Measurements from ENCODE around the gene MTOR.
A peak's percentile ranks its signal among the peaks of the same experiment; 100 is the strongest.
"Not testable (repeated sequence)": the region's sequence is repeated elsewhere in the genome, so short reads cannot be mapped to it uniquely, and the experiment has no call there.

Gene MTOR

DNA sequence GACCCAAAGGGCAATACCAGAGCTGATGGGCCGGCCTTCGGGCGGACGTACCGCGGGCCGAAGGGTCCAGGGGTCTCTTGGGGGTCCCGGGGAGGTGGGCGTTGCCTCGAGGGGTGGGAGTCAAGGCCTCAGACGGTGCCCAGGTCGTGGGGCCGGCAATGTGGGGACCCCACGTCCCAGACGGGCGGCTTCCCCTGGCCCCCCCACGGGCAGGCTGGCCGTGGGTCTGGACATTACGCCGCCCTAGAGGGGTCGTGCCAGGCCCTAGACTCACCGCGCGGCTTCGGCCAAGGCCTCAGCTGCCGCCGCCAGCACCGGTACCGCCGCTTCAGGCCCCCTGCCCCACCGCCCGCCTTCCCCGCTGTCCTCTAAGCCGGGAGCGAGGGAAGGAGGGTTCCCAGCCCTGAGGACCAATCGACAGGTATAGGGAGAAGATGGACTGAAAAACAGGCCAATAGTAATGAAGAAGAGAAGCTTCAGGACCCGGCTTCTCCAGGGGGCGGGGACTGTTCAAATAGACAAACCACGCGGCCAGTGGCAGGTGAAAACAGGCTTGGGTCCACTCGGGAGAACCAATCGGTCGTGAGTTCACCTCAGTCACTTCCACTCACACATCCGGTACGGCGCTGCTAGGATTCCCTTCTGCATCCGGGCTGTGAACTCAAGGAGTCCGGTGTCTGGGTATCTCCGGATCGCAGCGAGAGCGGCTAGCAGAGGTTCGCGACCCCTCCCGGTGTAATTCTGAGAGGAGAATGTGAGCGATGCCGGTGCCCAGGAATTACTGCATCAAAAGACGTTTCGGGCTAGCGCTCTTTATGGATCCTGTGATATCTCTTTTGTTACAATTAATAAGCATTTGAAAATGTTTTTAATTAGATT, at the start of gene MTOR:
MTOR (minus strand) TSS at position 381 of the 879 bp plus-strand sequence. CDS start 3,142 bp downstream, outside the sequence.
- no peaks in the 10 kb centered on the region for H4K20me1 ChIP-seq
- H3K9me3 ChIP-seq: no peaks in the 10 kb centered on the region
- peak within 1 kb of the TSS; percentile 94 for H3K4me2 ChIP-seq
- no peaks in the 10 kb centered on the region for H3K27me3 ChIP-seq
- peaks cover 26% of the 10 kb centered on the region for H3K36me3 ChIP-seq
- peak within 1 kb of the TSS; percentile 99 for H3K4me3 ChIP-seq
- no peak for TF ChIP-seq Cebpa-rat (IDR thresholded peaks at IDR 0.05)
- H3K9ac ChIP-seq: peak within 1 kb of the TSS; percentile 97
- H3K27ac ChIP-seq: peak within 1 kb of the TSS; percentile 92
- peaks cover 17% of the 10 kb centered on the region for H3K4me1 ChIP-seq

DNA sequence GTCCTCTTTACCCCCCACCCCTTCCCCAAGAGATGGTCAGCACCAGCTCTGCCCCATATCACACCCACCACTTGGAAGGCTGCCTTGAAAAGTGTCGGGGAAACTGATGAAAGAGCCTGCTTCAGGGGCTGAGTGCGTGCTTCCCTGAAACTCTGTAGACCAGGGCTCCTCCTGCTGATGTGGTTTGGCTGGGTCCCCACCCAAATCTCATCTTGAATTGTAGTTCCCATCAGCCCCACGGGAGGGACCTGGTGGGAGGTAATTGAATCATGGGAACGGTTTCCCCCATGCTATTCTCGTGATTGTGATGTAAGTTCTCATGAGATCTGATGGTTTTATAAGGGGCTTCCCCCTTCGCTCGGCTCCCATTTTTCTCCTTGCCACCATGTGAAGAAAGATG, 47.0 kb upstream of the MTOR start:
- Histone ChIP-seq H3K4me3 (no peak overlapping the region), H4K20me1 (no peaks in the 10 kb centered on the region), H3K4me2 (no peak overlapping the region), H3K9ac (no peak overlapping the region), H3K9me3 (no peaks in the 10 kb centered on the region), H3K36me3 (no peaks in the 10 kb centered on the region), H3K27ac (no peak overlapping the region), H3K27me3 (no peaks in the 10 kb centered on the region), H3K4me1 (no peaks in the 10 kb centered on the region)
- no peak for TF ChIP-seq Cebpa-rat (IDR thresholded peaks at IDR 0.05)

- Histone ChIP-seq H4K20me1 (no peaks in the 10 kb centered on the region), H3K9me3 (no peaks in the 10 kb centered on the region), H3K4me1 (no peaks in the 10 kb centered on the region), H3K27ac (no peak overlapping the region), H3K4me3 (no peak overlapping the region), H3K27me3 (no peaks in the 10 kb centered on the region), H3K4me2 (no peak overlapping the region), H3K36me3 (no peaks in the 10 kb centered on the region), H3K9ac (no peak overlapping the region)
- no peak for TF ChIP-seq Cebpa-rat (IDR thresholded peaks at IDR 0.05)
These were observed 46.4 kb upstream of the MTOR start for GRCh38 chr1:11308699-11309224.

DNA sequence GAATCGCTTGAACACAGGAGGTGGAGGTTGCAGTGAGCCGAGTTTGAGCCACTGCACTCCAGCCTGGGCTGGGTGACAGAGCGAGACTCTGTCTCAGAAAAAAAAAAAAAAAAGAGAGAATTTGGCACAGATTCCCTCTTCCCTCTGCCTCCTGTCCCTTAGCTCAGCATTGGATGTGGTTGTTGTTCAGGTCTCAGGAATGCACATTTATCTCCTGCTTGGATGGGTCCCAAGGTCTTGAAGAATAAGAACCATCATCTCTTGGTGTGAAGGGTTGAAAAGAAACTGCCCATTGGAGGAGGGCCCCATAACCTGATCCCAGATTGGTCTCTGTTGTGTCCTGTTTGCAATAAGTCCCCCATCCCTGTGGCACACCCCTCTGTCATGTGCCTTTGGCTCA, 45.5 kb upstream of the MTOR start:
- no peaks in the 10 kb centered on the region for H3K27me3 ChIP-seq

GRCh38 chr1:11305516-11305915, 43.2 kb upstream of the MTOR start:
- not testable (repeated sequence) for H3K27me3 ChIP-seq, H3K9ac ChIP-seq, H3K9me3 ChIP-seq, H4K20me1 ChIP-seq, H3K27ac ChIP-seq, H3K4me1 ChIP-seq, H3K4me2 ChIP-seq, H3K4me3 ChIP-seq, H3K36me3 ChIP-seq

More for the DNA sequence above, 45.5 kb upstream of the MTOR start:
- Histone ChIP-seq H4K20me1 (no peaks in the 10 kb centered on the region), H3K4me3 (no peak overlapping the region), H3K4me1 (no peaks in the 10 kb centered on the region), H3K27ac (no peak overlapping the region), H3K4me2 (no peak overlapping the region), H3K9me3 (no peaks in the 10 kb centered on the region), H3K36me3 (no peaks in the 10 kb centered on the region), H3K9ac (no peak overlapping the region)
- TF ChIP-seq Cebpa-rat (IDR thresholded peaks at IDR 0.05): no peak

GRCh38 chr1:11302366-11302765, 40.0 kb upstream of the MTOR start:
- H3K27ac ChIP-seq: no peak overlapping the region

DNA sequence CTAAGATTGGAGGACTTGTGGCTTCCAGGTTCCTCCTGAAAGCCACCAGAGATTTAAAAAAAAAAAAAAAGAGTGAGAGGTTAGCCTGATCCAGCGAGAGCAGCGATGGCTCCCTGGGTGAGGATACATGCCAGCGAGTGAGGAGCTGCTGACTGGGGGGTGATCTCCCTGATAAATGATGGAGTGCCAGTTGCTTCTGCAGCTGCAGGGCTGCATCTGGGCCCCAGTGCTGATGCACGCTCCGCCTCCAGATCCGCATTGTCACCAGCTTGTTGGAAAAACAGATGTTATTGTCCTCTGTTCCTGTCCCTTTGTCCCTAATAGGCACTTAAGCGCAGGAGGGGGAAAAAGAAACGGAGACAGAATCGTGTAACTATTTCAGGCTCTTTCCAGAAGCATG, 39.2 kb upstream of the MTOR start:
- no peak overlapping the region for H3K4me2 ChIP-seq
- no peak overlapping the region for H3K4me3 ChIP-seq
- no peak overlapping the region for H3K9ac ChIP-seq
- no peaks in the 10 kb centered on the region; the same call in 1 of the 2 replicates for H4K20me1 ChIP-seq
- H3K4me1 ChIP-seq: no peaks in the 10 kb centered on the region
- no peak overlapping the region for H3K27ac ChIP-seq
- peaks cover 3% of the 10 kb centered on the region; the same call in 1 of the 2 replicates for H3K36me3 ChIP-seq
- no peak for TF ChIP-seq Cebpa-rat (IDR thresholded peaks at IDR 0.05)
- no peaks in the 10 kb centered on the region for H3K27me3 ChIP-seq
- no peaks in the 10 kb centered on the region for H3K9me3 ChIP-seq

More at GRCh38 chr1:11302366-11302765, 40.0 kb upstream of the MTOR start:
- Histone ChIP-seq H3K36me3 (no peaks in the 10 kb centered on the region), H4K20me1 (no peaks in the 10 kb centered on the region; the same call in 1 of the 2 replicates), H3K27me3 (no peaks in the 10 kb centered on the region), H3K9ac (no peak overlapping the region), H3K9me3 (no peaks in the 10 kb centered on the region), H3K4me3 (no peak overlapping the region), H3K4me1 (no peaks in the 10 kb centered on the region), H3K4me2 (no peak overlapping the region)
- TF ChIP-seq Cebpa-rat (IDR thresholded peaks at IDR 0.05): no peak

DNA sequence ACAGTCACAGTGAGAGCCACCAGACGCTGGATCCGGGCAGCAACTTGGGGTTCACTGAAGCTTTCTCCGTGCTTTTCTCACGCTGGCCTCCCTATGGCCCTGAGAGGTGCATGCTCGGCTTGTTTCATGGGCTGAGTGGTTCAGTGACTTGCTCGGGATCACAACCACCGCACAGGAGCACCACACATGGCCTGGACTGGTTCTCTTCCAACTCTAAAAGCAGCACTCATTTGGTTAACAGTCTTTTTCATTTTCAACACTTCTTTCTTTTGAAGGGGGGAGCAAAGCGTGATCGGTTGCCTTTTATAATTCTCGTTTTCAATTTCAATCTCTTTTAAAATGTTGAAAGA, 36.8 kb upstream of the MTOR start:
- no peak for TF ChIP-seq Cebpa-rat (IDR thresholded peaks at IDR 0.05)
- peaks cover 27% of the 10 kb centered on the region for H3K36me3 ChIP-seq
- no peak overlapping the region for H3K9ac ChIP-seq
- no peaks in the 10 kb centered on the region for H3K4me1 ChIP-seq
- H3K9me3 ChIP-seq: no peaks in the 10 kb centered on the region
- H3K4me2 ChIP-seq: no peak overlapping the region
- no peaks in the 10 kb centered on the region; the same call in 1 of the 2 replicates for H4K20me1 ChIP-seq
- H3K4me3 ChIP-seq: no peak overlapping the region
- H3K27ac ChIP-seq: no peak overlapping the region
- no peaks in the 10 kb centered on the region for H3K27me3 ChIP-seq

DNA sequence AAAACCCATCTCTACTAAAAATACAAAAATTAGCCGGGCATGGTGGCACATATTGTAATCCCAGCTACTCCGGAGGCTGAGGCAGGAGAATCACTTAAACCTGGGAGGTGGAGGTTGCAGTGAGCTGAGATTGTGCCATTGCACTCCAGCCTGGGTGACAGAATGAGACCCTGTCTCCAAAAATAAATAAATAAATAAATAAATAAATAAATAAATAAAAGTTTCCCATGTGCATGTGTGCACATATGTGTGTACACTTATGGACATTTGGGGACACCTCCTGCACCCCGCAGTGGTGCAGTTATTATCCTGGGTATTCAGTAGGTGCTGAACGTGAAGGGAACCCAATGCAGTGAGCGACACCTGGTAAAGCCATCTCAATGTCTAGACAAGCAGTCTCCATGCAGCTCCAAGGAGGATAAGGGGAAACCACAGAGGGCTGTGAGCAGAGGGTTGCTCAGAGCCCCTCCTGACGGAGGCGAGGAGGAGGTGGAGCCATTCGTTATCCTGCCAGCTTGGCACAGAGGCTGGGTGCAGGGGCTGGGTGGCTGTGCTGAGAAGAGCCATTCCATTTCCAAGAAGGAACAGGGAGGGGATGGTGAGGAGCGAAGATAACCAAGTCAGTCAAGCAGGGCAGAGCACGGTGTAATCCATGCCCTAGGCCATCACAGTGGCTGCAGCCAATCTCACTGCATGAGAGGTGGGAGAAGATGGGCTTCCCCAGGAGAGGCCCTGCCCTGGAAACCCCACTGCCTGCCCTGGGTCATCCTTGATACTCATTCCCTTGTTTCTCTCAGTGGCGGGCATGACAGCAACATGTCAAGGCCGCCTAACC, 36.3 kb upstream of the MTOR start:
- peaks cover 30% of the 10 kb centered on the region for H3K36me3 ChIP-seq
- H3K27ac ChIP-seq: no peak overlapping the region
- TF ChIP-seq Cebpa-rat (IDR thresholded peaks at IDR 0.05): no peak
- H3K27me3 ChIP-seq: no peaks in the 10 kb centered on the region
- no peaks in the 10 kb centered on the region for H3K9me3 ChIP-seq
- H3K4me3 ChIP-seq: no peak overlapping the region
- peaks cover 1% of the 10 kb centered on the region; the same call in 1 of the 2 replicates for H4K20me1 ChIP-seq
- H3K4me2 ChIP-seq: no peak overlapping the region
- H3K4me1 ChIP-seq: no peaks in the 10 kb centered on the region
- H3K9ac ChIP-seq: no peak overlapping the region

GRCh38 chr1:11297774-11298173, 35.4 kb upstream of the MTOR start:
- H3K4me1 ChIP-seq, H3K4me3 ChIP-seq, H3K27ac ChIP-seq, H3K9me3 ChIP-seq, H3K4me2 ChIP-seq, H3K27me3 ChIP-seq, H4K20me1 ChIP-seq, H3K9ac ChIP-seq: not testable (repeated sequence)
- H3K36me3 ChIP-seq: peaks cover 38% of the 10 kb centered on the region

Measured in BLaER1 (cell line).